Measurements from ENCODE around the gene MED27.

Gene MED27

DNA sequence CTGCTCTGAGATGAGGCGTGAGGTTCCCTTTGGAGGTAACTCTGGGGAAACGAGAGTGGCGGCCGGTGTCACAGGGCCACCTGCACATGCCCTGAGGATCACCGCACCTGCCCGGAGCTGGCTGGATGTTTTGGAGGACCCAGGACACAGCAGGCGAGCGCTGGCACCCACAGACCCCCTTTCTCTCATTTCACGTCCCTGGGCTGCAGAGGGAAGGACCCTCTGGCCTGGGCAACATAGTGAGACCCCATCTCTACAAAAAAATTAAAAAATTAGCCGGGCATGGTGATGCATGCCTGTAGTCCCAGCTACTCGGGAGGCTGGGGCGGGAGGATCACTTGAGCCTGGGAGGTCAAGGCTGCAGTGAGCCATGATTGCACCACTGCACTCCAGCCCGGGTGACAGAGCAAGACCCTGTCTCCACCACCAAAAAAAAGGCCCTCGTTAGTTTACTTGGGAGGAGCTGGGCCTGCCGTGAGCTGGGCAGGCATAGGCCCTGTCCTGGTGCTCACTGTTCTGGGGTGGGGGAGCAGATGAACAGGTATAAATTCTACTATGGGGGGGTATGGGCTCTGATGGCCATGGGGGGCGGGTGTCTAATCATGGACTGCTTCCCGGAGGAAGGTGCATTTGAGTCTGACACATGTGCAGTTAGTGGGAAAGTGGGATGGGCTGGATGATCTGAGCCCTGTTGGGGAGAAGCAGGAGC lies 242.9 kb downstream of the MED27 start:
- no peak for TF ChIP-seq CTCF (IDR thresholded peaks at IDR 0.05; ENCODE audit: low read length, missing control alignments)
- no peak overlapping the region for H3K4me3 ChIP-seq (replicated peaks; ENCODE audit: low read depth, low read length)
- no peak for DNase-seq (ENCODE audit: low read depth)

DNA sequence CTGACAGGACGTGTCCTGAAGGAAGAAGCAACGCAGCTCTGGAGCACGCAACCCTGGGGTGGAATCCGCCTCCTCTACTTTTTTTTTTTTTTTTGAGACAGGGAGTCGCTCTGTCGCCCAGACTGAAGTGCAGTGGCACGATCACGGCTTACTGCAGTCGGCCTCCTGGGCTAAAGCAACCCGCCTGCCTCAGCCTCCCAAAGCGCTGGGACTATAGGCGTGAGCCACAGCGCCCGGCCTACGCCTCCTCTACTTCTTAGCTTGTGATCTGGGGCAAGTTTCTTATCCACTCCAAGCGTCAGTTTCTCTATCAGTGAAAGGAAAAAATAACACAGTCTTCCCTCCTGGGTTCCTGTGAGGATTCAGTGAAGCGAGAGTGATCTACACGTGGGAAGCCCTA lies 243.6 kb downstream of the MED27 start:
- DNase-seq (ENCODE audit: low read depth), result no peak
- TF ChIP-seq CTCF (IDR thresholded peaks at IDR 0.05; ENCODE audit: low read length, missing control alignments), result no peak
- no peak overlapping the region for H3K4me3 ChIP-seq (replicated peaks; ENCODE audit: low read depth, low read length)

- H3K4me3 ChIP-seq (replicated peaks; ENCODE audit: low read depth, low read length), result no peak overlapping the region
- no peak for DNase-seq (ENCODE audit: low read depth)
- TF ChIP-seq CTCF (IDR thresholded peaks at IDR 0.05; ENCODE audit: low read length, missing control alignments), result no peak
These were observed 244.3 kb downstream of the MED27 start for GRCh38 chr9:131835151-131835910.

DNA sequence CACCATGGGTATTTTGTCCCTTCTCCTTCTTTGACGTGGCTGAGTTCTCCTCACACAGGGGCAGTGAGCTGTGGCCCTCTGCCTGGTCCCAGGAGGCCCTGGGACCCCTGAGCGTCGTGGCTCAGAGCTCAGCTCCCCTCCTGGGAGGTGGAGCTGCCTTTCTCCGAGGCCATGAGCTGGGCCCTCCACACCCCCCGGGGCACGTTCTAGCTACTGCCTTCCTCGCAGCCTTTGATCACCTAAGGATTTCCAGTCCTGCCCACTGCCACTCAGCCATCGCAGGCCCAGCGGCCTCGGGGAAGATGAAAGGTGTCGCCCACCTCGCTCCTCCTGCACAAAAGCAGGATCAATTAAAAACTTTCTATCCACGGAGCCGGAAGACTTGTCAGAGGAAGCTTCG lies 244.9 kb downstream of the MED27 start:
- H3K4me3 ChIP-seq (replicated peaks; ENCODE audit: low read depth, low read length), result no peak overlapping the region
- TF ChIP-seq CTCF (IDR thresholded peaks at IDR 0.05; ENCODE audit: low read length, missing control alignments), result no peak
- no peak for DNase-seq (ENCODE audit: low read depth)

- H3K4me3 ChIP-seq (replicated peaks; ENCODE audit: low read depth, low read length), result no peak overlapping the region
- no peak for DNase-seq (ENCODE audit: low read depth)
- no peak for TF ChIP-seq CTCF (IDR thresholded peaks at IDR 0.05; ENCODE audit: low read length, missing control alignments)
These were observed 245.8 kb downstream of the MED27 start for GRCh38 chr9:131833906-131834305.

DNA sequence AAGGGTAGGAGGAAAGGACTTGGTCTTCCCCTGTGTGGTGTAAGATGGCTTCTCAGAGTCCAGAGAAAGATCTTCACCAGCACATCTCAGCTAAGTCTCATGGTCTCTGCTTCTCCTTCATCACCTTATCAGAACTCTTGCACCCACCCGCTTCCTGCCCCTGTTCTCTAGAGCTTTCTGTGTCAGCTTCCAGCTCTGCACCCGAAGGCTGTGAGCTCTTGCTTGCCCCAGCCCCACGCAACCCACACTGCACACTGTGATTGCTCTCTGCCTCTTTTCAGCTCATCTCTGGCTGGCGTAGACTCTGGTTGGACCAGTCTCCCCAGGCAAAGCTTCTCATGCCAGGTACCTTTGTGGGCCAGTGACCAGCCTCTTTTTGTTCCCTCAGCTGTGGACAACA lies 246.6 kb downstream of the MED27 start:
- no peak for TF ChIP-seq CTCF (IDR thresholded peaks at IDR 0.05; ENCODE audit: low read length, missing control alignments)
- H3K4me3 ChIP-seq (replicated peaks; ENCODE audit: low read depth, low read length), result no peak overlapping the region
- no peak for DNase-seq (ENCODE audit: low read depth)

All from fibroblast of pulmonary artery (primary cell).